Astrocyte of the cerebellum (primary cell): ENCODE measurements around the gene MGST3.

ENCODE experiments used
- DNase-seq: peaks from one replicate; pipeline ENCODE4 v3.0.0-alpha.2; 2011; ENCODE audit warnings: low read depth
- H3K4me3 ChIP-seq: 2 replicates; pipeline ENCODE4 v1.5.1; 2011; ENCODE audit warnings: mild to moderate bottlenecking, low read depth, low read length, moderate library complexity
- in situ Hi-C: cut with HindIII; loops from 2 replicates; pipeline ENCODE4 v1.10.0; 2017; ENCODE audit warnings: low sequenced_read_pairs
- TF ChIP-seq, protein P1 (sequence below): IDR thresholded peaks from 2 replicates; pipeline ENCODE4 v1.5.1; 2012; ENCODE audit warnings: low read length, low read depth, moderate library complexity, mild to moderate bottlenecking; ENCODE audit errors: missing control alignments

MGST3 gene

DNA sequence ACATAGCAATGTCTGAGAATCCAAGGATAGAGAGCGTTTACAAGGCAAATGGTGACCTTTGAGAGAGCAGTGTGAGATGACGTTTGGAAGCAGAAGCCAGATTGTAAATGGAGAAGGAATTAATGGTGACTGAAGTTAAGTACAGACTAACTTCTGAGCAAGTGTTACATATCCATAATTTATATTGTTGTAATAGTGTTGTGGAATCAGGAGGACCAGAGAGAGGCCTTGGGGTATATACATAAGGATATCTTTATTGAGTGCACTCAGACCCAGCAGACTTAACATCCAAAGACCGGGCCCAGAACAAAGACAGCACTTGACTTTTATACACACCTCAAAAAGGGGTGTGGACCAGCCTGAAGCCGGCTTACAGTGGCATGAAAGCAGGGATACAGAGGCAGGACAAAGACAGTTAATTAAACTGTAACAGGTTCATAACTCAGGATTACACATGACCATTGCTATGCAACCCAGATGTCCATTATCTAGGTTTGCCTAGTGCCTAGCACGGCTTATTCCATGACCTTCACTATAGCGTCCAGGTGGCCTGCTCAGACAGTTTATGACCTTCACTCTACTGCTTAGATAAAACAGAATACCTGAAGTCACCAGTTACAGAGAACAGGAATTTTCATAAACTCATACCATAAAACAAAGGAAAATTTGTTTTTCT, 2.7 kb upstream of the MGST3 start:
- no peak overlapping the region for H3K4me3 ChIP-seq
- in situ Hi-C loops, result no loop called here
- DNase-seq, result no peak
- TF ChIP-seq, protein P1, sequence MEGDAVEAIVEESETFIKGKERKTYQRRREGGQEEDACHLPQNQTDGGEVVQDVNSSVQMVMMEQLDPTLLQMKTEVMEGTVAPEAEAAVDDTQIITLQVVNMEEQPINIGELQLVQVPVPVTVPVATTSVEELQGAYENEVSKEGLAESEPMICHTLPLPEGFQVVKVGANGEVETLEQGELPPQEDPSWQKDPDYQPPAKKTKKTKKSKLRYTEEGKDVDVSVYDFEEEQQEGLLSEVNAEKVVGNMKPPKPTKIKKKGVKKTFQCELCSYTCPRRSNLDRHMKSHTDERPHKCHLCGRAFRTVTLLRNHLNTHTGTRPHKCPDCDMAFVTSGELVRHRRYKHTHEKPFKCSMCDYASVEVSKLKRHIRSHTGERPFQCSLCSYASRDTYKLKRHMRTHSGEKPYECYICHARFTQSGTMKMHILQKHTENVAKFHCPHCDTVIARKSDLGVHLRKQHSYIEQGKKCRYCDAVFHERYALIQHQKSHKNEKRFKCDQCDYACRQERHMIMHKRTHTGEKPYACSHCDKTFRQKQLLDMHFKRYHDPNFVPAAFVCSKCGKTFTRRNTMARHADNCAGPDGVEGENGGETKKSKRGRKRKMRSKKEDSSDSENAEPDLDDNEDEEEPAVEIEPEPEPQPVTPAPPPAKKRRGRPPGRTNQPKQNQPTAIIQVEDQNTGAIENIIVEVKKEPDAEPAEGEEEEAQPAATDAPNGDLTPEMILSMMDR, result no peak

DNA sequence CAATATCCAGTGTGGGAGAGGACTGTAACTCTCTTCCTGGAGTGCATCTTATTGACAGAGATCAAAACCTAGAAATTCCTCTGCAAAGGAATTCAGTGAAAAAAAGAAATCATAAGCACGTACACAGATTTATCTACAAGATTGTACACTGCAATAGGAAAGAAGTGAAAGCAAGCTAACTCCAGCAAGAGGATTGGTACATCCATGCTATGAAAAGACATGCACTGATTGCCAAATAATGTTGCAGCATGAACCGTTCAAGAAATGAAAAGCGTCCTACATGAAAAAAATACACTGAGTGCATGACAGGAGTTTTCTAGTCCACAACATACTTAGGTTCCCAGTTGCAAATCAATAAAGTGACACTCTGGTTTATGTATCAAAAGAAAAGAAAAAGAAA, 1.9 kb upstream of the MGST3 start:
- in situ Hi-C loops, result no loop called here
- H3K4me3 ChIP-seq, result no peak overlapping the region
- no peak for DNase-seq

GRCh38 chr1:165629848-165630628, 996 bp upstream of the MGST3 start:
- DNase-seq, result no peak

More for the DNA sequence above, 1.9 kb upstream of the MGST3 start:
- TF ChIP-seq, protein P1, result no peak

GRCh38 chr1:165631342-165632151, 513 bp downstream of the MGST3 start:
- TF ChIP-seq, protein P1, result peak; percentile 12
- DNase-seq, result peak; percentile 57
- peak overlapping the region; percentile 98 for H3K4me3 ChIP-seq
- in situ Hi-C loops, result no loop called here

More at GRCh38 chr1:165629848-165630628, 996 bp upstream of the MGST3 start:
- TF ChIP-seq, protein P1, result no peak
- in situ Hi-C loops, result no loop called here
- peak overlapping the region; percentile 98 for H3K4me3 ChIP-seq

DNA sequence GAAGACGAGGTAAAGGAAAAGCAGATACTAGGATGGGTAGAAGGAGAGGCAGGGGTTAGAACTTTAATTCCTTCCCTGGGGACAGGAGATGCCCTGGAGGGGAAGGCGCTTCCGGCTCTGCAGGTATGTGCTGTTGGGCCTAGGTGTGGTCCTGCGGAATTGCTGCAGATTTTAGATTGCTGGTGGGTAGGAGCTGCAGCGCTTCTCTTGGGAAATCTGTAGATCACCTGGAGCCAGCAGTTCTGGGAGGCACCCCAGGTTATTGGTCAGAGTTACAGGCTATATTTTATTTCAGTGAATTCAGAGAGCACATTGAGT, 1.1 kb downstream of the MGST3 start:
- no peak for DNase-seq
- TF ChIP-seq, protein P1, result no peak
- in situ Hi-C loops, result no loop called here
- H3K4me3 ChIP-seq, result peak overlapping the region; percentile 98

DNA sequence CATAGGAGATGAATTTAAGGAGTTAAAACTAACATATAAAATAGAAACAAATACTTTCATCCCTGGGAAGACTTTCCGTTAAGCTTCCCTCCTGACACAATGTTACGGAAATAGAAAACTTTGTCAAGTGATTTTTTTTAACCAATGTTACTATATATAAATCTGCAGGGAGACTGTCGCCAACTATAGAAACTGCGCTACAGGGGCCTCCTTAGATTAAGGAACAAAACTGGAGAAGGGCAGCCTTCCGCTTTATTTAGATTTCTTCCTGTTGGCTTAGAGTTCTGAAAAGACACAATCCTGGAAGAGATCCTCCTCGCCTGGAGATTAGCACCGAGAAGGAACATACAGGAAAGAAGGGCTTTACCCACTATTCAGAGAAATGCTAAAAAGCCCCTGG, 1.5 kb downstream of the MGST3 start:
- TF ChIP-seq, protein P1, result no peak
- peak overlapping the region; percentile 98 for H3K4me3 ChIP-seq
- no peak for DNase-seq
- in situ Hi-C loops, result no loop called here
